ENCODE data around the gene GRK5.
"Not testable (repeated sequence)": the region's sequence is repeated elsewhere in the genome, so short reads cannot be mapped to it uniquely, and the experiment has no call there.

Gene GRK5

GRCh38 chr10:119423510-119424257 lies 216.3 kb downstream of the GRK5 start:
- no peak for DNase-seq

GRCh38 chr10:119424258-119424975 lies 217.0 kb downstream of the GRK5 start:
- DNase-seq, result no peak

- DNase-seq, result no peak
These were observed 217.9 kb downstream of the GRK5 start for GRCh38 chr10:119425102-119425880.

DNA sequence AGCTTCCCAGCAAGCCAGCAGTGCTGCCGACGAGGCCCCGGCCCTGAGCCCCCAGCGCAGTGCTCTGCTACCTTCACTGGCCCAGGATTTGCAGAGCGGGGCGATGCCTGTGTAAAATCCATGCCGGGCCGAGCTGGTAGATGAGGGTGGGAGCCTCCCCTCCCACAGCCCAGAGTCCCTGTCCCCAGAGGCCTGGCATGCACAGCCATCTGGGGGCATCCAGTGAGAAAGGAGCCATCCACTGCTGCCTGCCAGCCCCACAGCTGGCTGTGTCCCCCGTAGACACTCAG lies 218.5 kb downstream of the GRK5 start:
- DNase-seq, result no peak

DNA sequence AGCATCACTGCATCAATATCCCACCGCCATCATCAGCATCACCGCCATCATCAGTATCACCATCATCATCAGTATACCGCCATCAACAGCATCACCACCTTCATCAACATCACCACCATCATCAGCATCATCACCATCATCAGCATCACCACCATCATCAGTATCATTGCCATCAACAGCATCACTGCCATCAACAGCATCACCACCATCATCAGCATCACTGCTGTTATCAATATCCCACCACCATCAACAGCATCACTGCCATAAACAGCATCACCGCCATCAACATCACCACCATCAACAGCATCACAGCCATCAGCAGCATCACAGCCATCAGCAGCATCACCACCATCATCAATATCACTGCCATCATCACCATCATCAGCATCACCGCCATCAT lies 219.3 kb downstream of the GRK5 start:
- DNase-seq, result no peak

GRCh38 chr10:119427263-119427864 lies 220.0 kb downstream of the GRK5 start:
- DNase-seq, result no peak

DNA sequence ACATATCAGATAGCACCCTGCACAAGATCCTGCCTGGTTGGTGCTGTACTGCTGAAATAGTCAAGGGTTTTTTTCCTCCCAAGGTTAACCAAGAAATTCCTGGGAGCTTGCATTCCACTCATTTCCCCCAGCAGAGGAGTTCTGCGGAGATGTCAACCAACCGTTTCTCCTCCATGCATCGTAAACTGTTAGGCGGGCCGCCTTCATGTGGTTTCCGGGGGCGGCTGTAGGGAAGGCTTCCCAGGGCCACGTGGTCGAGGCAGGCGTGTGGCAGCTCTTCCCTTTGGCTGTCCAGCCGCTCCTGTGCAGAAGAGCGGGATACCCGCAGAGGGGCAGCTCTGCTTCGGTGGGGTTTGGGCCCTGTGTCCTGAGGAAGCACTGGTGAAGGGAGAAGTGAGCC lies 221.4 kb downstream of the GRK5 start:
- DNase-seq, result peak; percentile 45

DNA sequence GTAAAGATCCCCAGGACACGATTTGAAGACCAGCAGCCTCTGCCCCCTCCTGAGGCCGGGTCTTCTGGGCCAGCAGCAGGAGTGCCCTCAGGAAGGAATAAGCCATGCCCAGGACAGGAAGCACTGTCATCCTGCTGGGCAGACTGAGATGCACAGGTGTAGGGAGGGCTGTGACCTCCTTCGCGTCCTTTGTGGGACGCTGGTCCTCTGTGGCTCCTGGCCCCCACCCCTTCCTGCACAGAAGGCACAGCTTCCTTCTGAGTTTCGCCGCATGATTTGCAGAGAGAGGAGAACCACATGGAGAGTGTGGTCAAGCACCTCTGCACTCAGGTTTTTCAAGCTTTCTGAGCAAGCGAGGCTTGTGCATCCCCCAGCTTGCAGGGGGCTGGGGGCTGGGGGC lies 222.4 kb downstream of the GRK5 start:
- DNase-seq, result no peak

DNA sequence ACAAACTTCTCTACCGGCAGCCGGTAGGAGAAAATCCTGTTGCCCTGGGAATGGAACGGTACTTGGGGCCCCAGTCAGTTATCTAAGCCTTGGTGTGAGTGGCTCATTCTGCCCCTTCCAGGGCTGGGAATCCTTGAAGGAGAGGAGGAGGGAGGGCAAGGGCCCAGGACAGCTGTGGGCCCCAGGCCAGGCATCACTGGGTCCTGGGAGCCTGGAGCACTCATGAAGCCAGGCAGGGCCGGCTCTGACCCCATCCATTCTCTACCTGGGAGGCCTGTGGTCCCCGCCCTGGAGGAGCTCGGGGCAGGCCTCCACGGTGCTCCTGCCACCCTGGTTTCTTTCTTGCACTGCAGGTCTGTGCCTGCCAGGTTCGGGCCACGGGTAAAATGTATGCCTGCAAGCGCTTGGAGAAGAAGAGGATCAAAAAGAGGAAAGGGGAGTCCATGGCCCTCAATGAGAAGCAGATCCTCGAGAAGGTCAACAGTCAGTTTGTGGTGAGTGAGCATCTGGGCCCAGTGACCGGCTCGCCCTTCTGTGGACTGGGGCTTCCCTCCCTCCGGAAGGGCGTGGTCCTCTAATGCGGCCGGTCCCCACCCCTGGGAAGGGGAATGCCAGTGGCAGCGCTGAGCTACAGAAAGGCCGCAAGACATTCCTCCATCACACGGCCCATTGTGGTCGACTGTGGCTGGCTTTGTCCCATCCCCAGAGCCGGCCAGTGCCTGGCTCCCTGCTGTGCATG lies 223.8 kb downstream of the GRK5 start:
- no peak for DNase-seq

DNA sequence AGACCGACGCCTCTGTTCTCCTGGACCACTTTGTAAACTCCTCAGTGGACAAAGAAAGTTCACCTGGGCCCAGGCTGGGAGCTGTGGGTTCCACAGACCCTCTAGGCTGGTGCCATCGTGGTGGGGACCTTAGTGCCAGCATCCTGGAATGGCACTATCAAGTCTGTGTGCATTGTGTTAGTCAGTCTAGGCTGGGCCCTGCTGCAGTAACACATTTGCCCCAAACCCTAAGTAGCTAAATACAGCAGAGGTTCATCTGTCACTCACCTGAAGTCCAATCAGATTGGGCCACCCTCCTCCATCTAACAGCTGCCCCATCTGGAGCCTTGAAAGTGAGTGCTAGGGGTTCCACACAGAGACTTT lies 224.4 kb downstream of the GRK5 start:
- no peak for DNase-seq

GRCh38 chr10:119434942-119435341 lies 227.6 kb downstream of the GRK5 start:
- not testable (repeated sequence) for DNase-seq

- no peak for DNase-seq
These were observed 231.3 kb downstream of the GRK5 start for GRCh38 chr10:119438717-119439116.

- DNase-seq, result no peak
These were observed 232.6 kb downstream of the GRK5 start for GRCh38 chr10:119439922-119440321.

DNA sequence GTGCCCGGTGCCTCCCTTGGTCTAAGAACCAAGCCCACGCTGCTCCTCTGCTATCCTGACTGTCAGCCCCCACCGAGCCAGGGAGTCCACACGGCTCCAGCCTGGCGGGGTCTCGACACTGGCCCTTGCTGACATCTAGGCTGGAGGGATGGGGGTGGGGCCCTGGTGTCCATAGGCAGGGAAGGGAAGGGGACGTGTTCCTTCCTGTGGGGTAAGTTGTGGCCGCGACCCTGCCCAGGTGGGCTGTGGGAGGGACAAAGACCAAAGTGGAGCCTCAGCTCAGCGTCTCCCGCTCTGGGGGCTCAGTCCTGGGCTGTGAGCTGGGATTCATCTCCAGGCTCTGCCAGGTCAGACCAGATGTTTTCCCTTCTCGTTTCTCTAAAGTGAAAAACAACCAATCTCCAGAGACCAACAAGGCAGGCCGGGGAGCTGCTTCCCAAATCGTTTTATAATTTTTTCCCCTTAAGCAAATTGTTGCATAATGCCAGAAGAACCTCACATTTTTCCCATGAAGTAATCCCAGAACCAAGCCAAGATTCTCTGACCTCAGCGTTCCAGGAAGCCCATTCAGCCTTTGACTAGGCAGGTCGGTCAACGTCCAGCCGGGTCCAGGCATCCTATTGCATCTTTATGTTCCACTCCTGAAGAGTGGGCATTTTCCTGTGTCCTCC lies 233.9 kb downstream of the GRK5 start:
- DNase-seq, result no peak

DNA sequence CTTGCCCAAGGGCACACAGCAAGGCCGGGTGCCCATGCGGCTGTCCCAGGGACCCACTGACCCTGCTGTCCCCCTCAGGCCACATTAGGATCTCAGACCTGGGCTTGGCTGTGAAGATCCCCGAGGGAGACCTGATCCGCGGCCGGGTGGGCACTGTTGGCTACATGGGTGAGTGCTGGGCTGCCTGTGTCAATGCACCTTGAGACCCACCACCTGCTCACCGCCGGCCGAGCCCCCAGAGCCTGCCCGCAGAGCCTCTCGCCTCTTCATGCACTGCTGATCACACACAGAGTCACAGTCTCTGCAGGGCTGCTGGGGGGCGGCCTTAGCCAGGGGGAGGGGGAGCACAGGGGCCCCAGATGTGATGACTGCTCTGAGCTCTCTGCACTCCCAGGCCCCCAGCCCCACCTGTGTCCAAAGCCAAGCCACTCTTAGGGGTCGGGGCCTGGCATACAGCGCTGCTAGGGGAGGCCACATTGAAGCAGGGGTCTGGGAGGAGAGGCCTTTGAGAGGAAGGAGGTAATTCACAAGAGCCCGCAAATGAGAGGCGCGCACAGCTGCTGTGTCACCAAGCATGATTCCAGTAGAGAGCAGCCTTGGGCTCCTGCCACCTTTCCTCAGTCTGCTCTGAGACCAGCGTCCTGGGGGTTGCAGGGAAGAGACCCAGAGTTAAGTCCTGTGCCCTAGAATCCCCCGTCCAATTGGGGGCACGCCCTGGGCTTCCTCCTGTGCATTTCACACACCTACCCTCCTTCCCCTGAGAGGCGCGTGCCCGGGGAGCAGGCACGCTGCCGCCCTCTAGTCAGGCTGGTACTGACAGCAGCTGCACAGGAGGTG lies 234.8 kb downstream of the GRK5 start:
- peak; percentile 57 for DNase-seq

- no peak for DNase-seq
These were observed 235.3 kb downstream of the GRK5 start for GRCh38 chr10:119442758-119443060.

DNA sequence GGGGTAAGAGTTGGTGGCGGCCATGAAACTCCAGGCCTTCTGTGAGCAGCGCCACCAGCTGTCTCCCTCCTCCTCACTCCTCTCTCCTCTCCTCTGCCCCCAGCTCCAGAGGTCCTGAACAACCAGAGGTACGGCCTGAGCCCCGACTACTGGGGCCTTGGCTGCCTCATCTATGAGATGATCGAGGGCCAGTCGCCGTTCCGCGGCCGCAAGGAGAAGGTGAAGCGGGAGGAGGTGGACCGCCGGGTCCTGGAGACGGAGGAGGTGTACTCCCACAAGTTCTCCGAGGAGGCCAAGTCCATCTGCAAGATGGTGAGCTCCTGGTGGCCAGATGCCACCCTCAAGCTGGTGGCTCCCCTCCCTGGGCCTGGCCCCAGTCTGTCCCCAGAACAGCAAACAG lies 236.1 kb downstream of the GRK5 start:
- DNase-seq, result no peak

GRCh38 chr10:119443970-119444660 lies 236.7 kb downstream of the GRK5 start:
- DNase-seq, result no peak

- DNase-seq, result no peak
These were observed 237.5 kb downstream of the GRK5 start for GRCh38 chr10:119444866-119445265.

- peak; percentile 68 for DNase-seq
These were observed 238.1 kb downstream of the GRK5 start for GRCh38 chr10:119445311-119445934.
